IMR-90 (cell line): ENCODE data around the gene MPV17L. TPM values are rescaled to one million over a fixed set of nuclear protein-coding genes. Genes with fewer than 3 reads are reported as not detected.

ENCODE experiments used
- ATAC-seq: fragments of 200-7000 bp; cut with Tn5 transposase; 2 replicates; pipeline ENCODE4 v1.9.1; 2020; ENCODE audit warnings: low read depth, mild to moderate bottlenecking, moderate library complexity
- BruUV-seq: library from RNA; stranded (reverse); fragments of 400-500 nt; replicated peaks from 2 replicates; lab custom pipeline; 2021; lab: Mats Ljungman, UMichigan
- CTCF ChIA-PET: fragments of 300-600 bp; formaldehyde crosslinking; extraction: SDS; loops from one replicate; lab custom pipeline; 2021; ENCODE audit warnings: antibody characterized with exemption; lab: Yijun Ruan, JAX
- POLR2A ChIA-PET: fragments of 300-600 bp; sonication (Branson Sonifier 250); formaldehyde crosslinking; loops from one replicate; lab custom pipeline; 2022; ENCODE audit warnings: antibody characterized with exemption; ENCODE audit not compliant: unreplicated experiment; lab: Charles Lee
- DNase-seq: peaks from one replicate; pipeline ENCODE4 v3.0.0; 2013
- H2AFZ ChIP-seq: replicated peaks from 2 replicates; pipeline ENCODE3; 2013; ENCODE audit warnings: low read length, mild to moderate bottlenecking; ENCODE audit not compliant: poor library complexity
- H2AK5ac ChIP-seq: 2 replicates; pipeline ENCODE4 v1.6.1; 2013; ENCODE audit warnings: low read depth, low read length, inconsistent platforms
- H2AK9ac ChIP-seq: replicated peaks from 2 replicates; pipeline ENCODE3; 2013; ENCODE audit warnings: mild to moderate bottlenecking, low read depth, low read length, moderate library complexity; ENCODE audit not compliant: poor library complexity
- H2BK120ac ChIP-seq: 2 replicates; pipeline ENCODE4 v1.6.1; 2013; ENCODE audit warnings: low read depth, low read length, inconsistent platforms
- H2BK15ac ChIP-seq: 3 replicates; pipeline ENCODE4 v1.6.1; 2013; ENCODE audit warnings: low read depth, low read length, inconsistent platforms
- H2BK20ac ChIP-seq: 2 replicates; pipeline ENCODE4 v1.6.1; 2013; ENCODE audit warnings: low read depth, mild to moderate bottlenecking, inconsistent platforms, low read length, moderate library complexity
- H2BK5ac ChIP-seq: 2 replicates; pipeline ENCODE4 v1.6.1; 2013; ENCODE audit warnings: mild to moderate bottlenecking, low read depth, low read length, inconsistent platforms; ENCODE audit not compliant: poor library complexity, severe bottlenecking
- H3K14ac ChIP-seq: replicated peaks from 2 replicates; pipeline ENCODE4 v1.6.1; 2013; ENCODE audit warnings: low read depth, low read length, inconsistent platforms
- H3K18ac ChIP-seq: 2 replicates; pipeline ENCODE4 v1.6.1; 2013; ENCODE audit warnings: low read depth, low read length, control low read depth
- H3K23ac ChIP-seq: 2 replicates; pipeline ENCODE4 v1.6.1; 2013; ENCODE audit warnings: low read depth, low read length, inconsistent platforms
- H3K27ac ChIP-seq: 2 replicates; pipeline ENCODE4 v1.5.1; 2013; ENCODE audit warnings: mild to moderate bottlenecking, control low read depth, low read length; ENCODE audit not compliant: insufficient read depth
- H3K27me3 ChIP-seq: 2 replicates; pipeline ENCODE4 v1.6.1; 2013; ENCODE audit warnings: low read length; ENCODE audit not compliant: control insufficient read depth, insufficient read depth
- H3K36me3 ChIP-seq: 2 replicates; pipeline ENCODE4 v1.6.1; 2013; ENCODE audit warnings: low read length, mixed read lengths; ENCODE audit not compliant: control insufficient read depth, insufficient read depth
- H3K4ac ChIP-seq: 2 replicates; pipeline ENCODE4 v1.6.1; 2013; ENCODE audit warnings: low read depth, low read length, inconsistent platforms
- H3K4me1 ChIP-seq: 2 replicates; pipeline ENCODE4 v1.6.1; 2013; ENCODE audit warnings: low read length, mixed read lengths; ENCODE audit not compliant: control insufficient read depth, insufficient read depth
- H3K4me2 ChIP-seq: 2 replicates; pipeline ENCODE4 v1.6.1; 2013; ENCODE audit warnings: low read depth, mild to moderate bottlenecking, control low read depth, low read length, moderate library complexity
- H3K4me3 ChIP-seq: 2 replicates; pipeline ENCODE4 v1.5.1; 2013; ENCODE audit warnings: low read depth, mild to moderate bottlenecking, control low read depth, low read length, moderate library complexity; ENCODE audit not compliant: insufficient read depth
- H3K56ac ChIP-seq: 2 replicates; pipeline ENCODE4 v1.6.1; 2013; ENCODE audit warnings: low read length, inconsistent platforms; ENCODE audit not compliant: insufficient read depth; ENCODE audit errors: extremely low read depth
- H3K79me1 ChIP-seq, 2 experiments: 2 replicates each; pipeline ENCODE4 v1.6.1; 2013; ENCODE audit warnings: low read length in 2 of 2, inconsistent platforms in 1 of 2, low read depth in 1 of 2
- H3K9ac ChIP-seq: 2 replicates; pipeline ENCODE4 v1.6.1; 2013; ENCODE audit warnings: low read depth, low read length, control low read depth
- H3K9me1 ChIP-seq: 2 replicates; pipeline ENCODE4 v1.6.1; 2013; ENCODE audit warnings: low read length, inconsistent platforms; ENCODE audit not compliant: insufficient read depth
- H3K9me3 ChIP-seq: 2 replicates; pipeline ENCODE4 v1.6.1; 2013; ENCODE audit warnings: low read length; ENCODE audit not compliant: control insufficient read depth, insufficient read depth
- H4K20me1 ChIP-seq: 2 replicates; pipeline ENCODE4 v1.6.1; 2013; ENCODE audit warnings: low read length, inconsistent platforms; ENCODE audit not compliant: insufficient read depth
- H4K5ac ChIP-seq: 2 replicates; pipeline ENCODE4 v1.6.1; 2013; ENCODE audit warnings: mild to moderate bottlenecking, low read depth, low read length, control low read depth
- H4K8ac ChIP-seq, 2 experiments: 2 replicates each; pipeline ENCODE4 v1.6.1; 2013; ENCODE audit warnings: low read depth in 2 of 2, low read length in 2 of 2, control low read depth in 1 of 2, inconsistent platforms in 1 of 2
- H4K91ac ChIP-seq: 2 replicates; pipeline ENCODE4 v1.6.1; 2013; ENCODE audit warnings: low read depth, low read length, inconsistent platforms; ENCODE audit not compliant: insufficient read depth
- BHLHE40 ChIP-seq: fragments of 150-350 bp; IDR thresholded peaks from 2 replicates; pipeline ENCODE4 v1.6.1; 2016; ENCODE audit warnings: mild to moderate bottlenecking, low read depth, low read length
- CEBPB ChIP-seq: IDR thresholded peaks from 2 replicates; pipeline ENCODE4 v1.6.1; 2012; ENCODE audit warnings: low read depth, low read length, improper control_type of control experiment
- CHD1 ChIP-seq: IDR thresholded peaks from 2 replicates; pipeline ENCODE4 v1.6.1; 2012; ENCODE audit warnings: low read depth, low read length, improper control_type of control experiment
- FOS ChIP-seq: fragments of 150-350 bp; IDR thresholded peaks from 2 replicates; pipeline ENCODE4 v1.6.1; 2016; ENCODE audit warnings: low read depth, low read length
- MAFK ChIP-seq: IDR thresholded peaks from 2 replicates; pipeline ENCODE4 v1.6.1; 2012; ENCODE audit warnings: low read depth, low read length, improper control_type of control experiment
- MAZ ChIP-seq: IDR thresholded peaks from 2 replicates; pipeline ENCODE4 v1.6.1; 2012; ENCODE audit warnings: low read depth, mild to moderate bottlenecking, low read length, improper control_type of control experiment, moderate library complexity, borderline replicate concordance
- MXI1 ChIP-seq: IDR thresholded peaks from 2 replicates; pipeline ENCODE4 v1.6.1; 2012; ENCODE audit warnings: low read depth, mild to moderate bottlenecking, low read length, moderate library complexity, borderline replicate concordance
- NFE2L2 ChIP-seq: fragments of 150-350 bp; IDR thresholded peaks from 2 replicates; pipeline ENCODE4 v1.6.1; 2016; ENCODE audit warnings: low read depth, mild to moderate bottlenecking, low read length
- POLR2A ChIP-seq: IDR thresholded peaks from 2 replicates; pipeline ENCODE4 v1.6.1; 2012; ENCODE audit warnings: mild to moderate bottlenecking, low read depth, low read length
- RAD21 ChIP-seq: IDR thresholded peaks from 2 replicates; pipeline ENCODE4 v1.6.1; 2012; ENCODE audit warnings: low read length, improper control_type of control experiment
- RCOR1 ChIP-seq: IDR thresholded peaks from 2 replicates; pipeline ENCODE4 v1.6.1; 2012; ENCODE audit warnings: mild to moderate bottlenecking, low read length, improper control_type of control experiment; ENCODE audit not compliant: insufficient replicate concordance
- RFX5 ChIP-seq: IDR thresholded peaks from 2 replicates; pipeline ENCODE4 v1.8.0; 2012; ENCODE audit warnings: low read depth, mild to moderate bottlenecking, low read length, moderate library complexity
- SMC3 ChIP-seq: fragments of 150-350 bp; IDR thresholded peaks from 2 replicates; pipeline ENCODE4 v1.6.1; 2016; ENCODE audit warnings: low read depth, mild to moderate bottlenecking, antibody characterized with exemption, low read length, moderate library complexity
- WGBS, 2 experiments: methylation state at CpG; one replicate each; pipeline versions ENCODE4 v1.1.5 to v1.1.7; 2013; ENCODE audit warnings: missing lambda C conversion rate in 2 of 2; ENCODE audit not compliant: insufficient read length in 1 of 2; ENCODE audit errors: extremely low coverage in 2 of 2; 5-methylcytosine and 5-hydroxymethylcytosine counted together
- dilution Hi-C: fragments of 300-500 bp; cut with HindIII; formaldehyde crosslinking; loops from one replicate; pipeline ENCODE4 v1.14.3; 2018; ENCODE audit warnings: low sequenced_read_pairs; ENCODE audit not compliant: unreplicated experiment
- in situ Hi-C: fragments of 300-500 bp; cut with MboI; formaldehyde crosslinking; loops from 3 replicates; pipeline ENCODE4 v1.14.3; 2019; ENCODE audit warnings: low sequenced_read_pairs, inconsistent platforms, mixed read lengths
- intact Hi-C: fragments of 100-400 bp; cut with micrococcal nuclease; formaldehyde crosslinking; loops from 2 replicates; pipeline ENCODE4 v1.10.0; 2022
- polyA plus RNA-seq, 3 experiments: library from polyadenylated mRNA; depleted of rRNA; stranded (reverse); fragments of >200 nt; gene quantifications; 2 replicates each; pipeline ENCODE4 v1.2.3, GENCODE V29; 2012; ENCODE audit warnings: low replicate concordance in 1 of 3
- total RNA-seq: library from RNA; depleted of rRNA; stranded (reverse); fragments of >200 nt; gene quantifications from 2 replicates; pipeline ENCODE4 v1.2.3, GENCODE V29; 2012
- TF ChIP-seq, protein P1 (sequence below): fragments of 150-350 bp; IDR thresholded peaks from 2 replicates; pipeline ENCODE4 v1.6.1; 2016; ENCODE audit warnings: low read depth, mild to moderate bottlenecking, low read length, moderate library complexity, borderline replicate concordance
- TF ChIP-seq, protein P2 (sequence below): conservative IDR thresholded peaks from 2 replicates; pipeline ENCODE4 v1.5.1; 2012; ENCODE audit warnings: mild to moderate bottlenecking, low read depth, low read length, improper control_type of control experiment
- TF ChIP-seq, protein P3 (sequence below): fragments of 150-350 bp; IDR thresholded peaks from 2 replicates; pipeline ENCODE4 v1.6.1; 2017; ENCODE audit warnings: mild to moderate bottlenecking, antibody characterized with exemption, low read length, low read depth

Gene MPV17L
- total and polyA plus RNA-seq, 2 of the 4 experiments (the other 2 are of a cell fraction) = 0.03 TPM; not detected in 1

DNA sequence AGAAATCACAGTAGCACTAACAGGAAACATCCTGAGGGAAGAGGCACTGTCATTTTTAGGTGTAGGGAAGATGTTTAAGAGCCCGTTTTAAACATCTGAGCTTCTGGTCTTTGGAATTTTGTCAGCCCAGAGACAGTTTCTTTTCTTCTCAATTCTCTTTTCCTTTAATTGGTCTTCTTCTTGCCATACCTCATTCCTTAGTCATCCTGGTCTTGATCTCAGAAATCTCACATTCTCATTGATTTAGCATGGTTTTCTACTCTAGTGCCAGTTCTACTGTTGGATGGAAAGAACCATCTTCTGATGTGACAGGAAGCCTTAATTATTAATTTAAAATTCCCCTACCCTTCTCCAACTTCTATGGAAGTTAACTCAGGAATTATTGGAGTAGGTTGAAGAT, 64.2 kb downstream of the MPV17L start:
- H3K4me3 ChIP-seq = no peak overlapping the region
- no CpG with 5 or more reads among the region's 1 CpG for WGBS, 2 experiments
- H4K20me1 ChIP-seq = peaks cover 17% of the 10 kb centered on the region
- H4K8ac ChIP-seq = no peak overlapping the region
- H3K14ac ChIP-seq = no peak overlapping the region
- no peaks in the 10 kb centered on the region; the same call in 1 of the 2 replicates for H3K4me1 ChIP-seq
- TF ChIP-seq RFX5 (no peak), RCOR1 (no peak), BHLHE40 (no peak), MAFK (no peak), RAD21 (no peak), MAZ (no peak), CHD1 (no peak), CEBPB (no peak), POLR2A (no peak), SMC3 (no peak), MXI1 (no peak), FOS (no peak), NFE2L2 (no peak)
- TF ChIP-seq, protein P1, sequence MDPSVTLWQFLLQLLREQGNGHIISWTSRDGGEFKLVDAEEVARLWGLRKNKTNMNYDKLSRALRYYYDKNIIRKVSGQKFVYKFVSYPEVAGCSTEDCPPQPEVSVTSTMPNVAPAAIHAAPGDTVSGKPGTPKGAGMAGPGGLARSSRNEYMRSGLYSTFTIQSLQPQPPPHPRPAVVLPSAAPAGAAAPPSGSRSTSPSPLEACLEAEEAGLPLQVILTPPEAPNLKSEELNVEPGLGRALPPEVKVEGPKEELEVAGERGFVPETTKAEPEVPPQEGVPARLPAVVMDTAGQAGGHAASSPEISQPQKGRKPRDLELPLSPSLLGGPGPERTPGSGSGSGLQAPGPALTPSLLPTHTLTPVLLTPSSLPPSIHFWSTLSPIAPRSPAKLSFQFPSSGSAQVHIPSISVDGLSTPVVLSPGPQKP = no peak
- TF ChIP-seq, protein P2, sequence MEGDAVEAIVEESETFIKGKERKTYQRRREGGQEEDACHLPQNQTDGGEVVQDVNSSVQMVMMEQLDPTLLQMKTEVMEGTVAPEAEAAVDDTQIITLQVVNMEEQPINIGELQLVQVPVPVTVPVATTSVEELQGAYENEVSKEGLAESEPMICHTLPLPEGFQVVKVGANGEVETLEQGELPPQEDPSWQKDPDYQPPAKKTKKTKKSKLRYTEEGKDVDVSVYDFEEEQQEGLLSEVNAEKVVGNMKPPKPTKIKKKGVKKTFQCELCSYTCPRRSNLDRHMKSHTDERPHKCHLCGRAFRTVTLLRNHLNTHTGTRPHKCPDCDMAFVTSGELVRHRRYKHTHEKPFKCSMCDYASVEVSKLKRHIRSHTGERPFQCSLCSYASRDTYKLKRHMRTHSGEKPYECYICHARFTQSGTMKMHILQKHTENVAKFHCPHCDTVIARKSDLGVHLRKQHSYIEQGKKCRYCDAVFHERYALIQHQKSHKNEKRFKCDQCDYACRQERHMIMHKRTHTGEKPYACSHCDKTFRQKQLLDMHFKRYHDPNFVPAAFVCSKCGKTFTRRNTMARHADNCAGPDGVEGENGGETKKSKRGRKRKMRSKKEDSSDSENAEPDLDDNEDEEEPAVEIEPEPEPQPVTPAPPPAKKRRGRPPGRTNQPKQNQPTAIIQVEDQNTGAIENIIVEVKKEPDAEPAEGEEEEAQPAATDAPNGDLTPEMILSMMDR = no peak
- TF ChIP-seq, protein P3, sequence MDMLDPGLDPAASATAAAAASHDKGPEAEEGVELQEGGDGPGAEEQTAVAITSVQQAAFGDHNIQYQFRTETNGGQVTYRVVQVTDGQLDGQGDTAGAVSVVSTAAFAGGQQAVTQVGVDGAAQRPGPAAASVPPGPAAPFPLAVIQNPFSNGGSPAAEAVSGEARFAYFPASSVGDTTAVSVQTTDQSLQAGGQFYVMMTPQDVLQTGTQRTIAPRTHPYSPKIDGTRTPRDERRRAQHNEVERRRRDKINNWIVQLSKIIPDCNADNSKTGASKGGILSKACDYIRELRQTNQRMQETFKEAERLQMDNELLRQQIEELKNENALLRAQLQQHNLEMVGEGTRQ = no peak
- ATAC-seq = no peak
- no peak overlapping the region for H2BK120ac ChIP-seq
- ChIA-PET CTCF (interaction anchor here (1.2 kb wide), 1 partner anchor 16 kb away, joined by 5 read pairs; no protein-coding TSS in a partner anchor), POLR2A (no interaction called here)
- no peak overlapping the region for H4K5ac ChIP-seq
- no peak overlapping the region for H4K91ac ChIP-seq
- H2BK5ac ChIP-seq = no peak overlapping the region
- no peaks in the 10 kb centered on the region for H3K27me3 ChIP-seq
- H3K27ac ChIP-seq = no peak overlapping the region
- H3K56ac ChIP-seq = no peak overlapping the region
- no peak overlapping the region for H3K4me2 ChIP-seq
- H3K36me3 ChIP-seq = no peaks in the 10 kb centered on the region
- intact Hi-C loops (no loop called here), dilution Hi-C loops (no loop called here), in situ Hi-C loops (no loop called here)
- no peak overlapping the region for H3K9ac ChIP-seq
- H3K23ac ChIP-seq = no peak overlapping the region
- H2AFZ ChIP-seq = no peak overlapping the region
- DNase-seq = no peak
- no TSS peak for BruUV-seq
- H3K79me1 ChIP-seq = peaks cover 24 to 39% of the 10 kb centered on the region in 2 experiments
- H3K4ac ChIP-seq = no peak overlapping the region
- H3K9me3 ChIP-seq = no peaks in the 10 kb centered on the region
- H3K9me1 ChIP-seq = peaks cover 11% of the 10 kb centered on the region
- H2AK9ac ChIP-seq = no peak overlapping the region
- H3K18ac ChIP-seq = no peak overlapping the region
- no peak overlapping the region for H2BK15ac ChIP-seq
- H2AK5ac ChIP-seq = no peak overlapping the region
- peak overlapping the region; percentile 20; the same call in 1 of the 2 replicates for H2BK20ac ChIP-seq
